MCF 10A (cell line): ENCODE data around the gene LUZP1. TPM values are rescaled to one million over a fixed set of nuclear protein-coding genes. Genes with fewer than 3 reads are reported as not detected.

Source experiments
- BruUV-seq: library from RNA; stranded (reverse); fragments of 400-500 nt; replicated peaks from 2 replicates; lab custom pipeline; 2021; lab: Mats Ljungman, UMichigan
- CTCF ChIA-PET: fragments of 300-600 bp; sonication (Branson Sonifier 250); formaldehyde crosslinking; extraction: SDS; loops from one replicate; lab custom pipeline; 2021; ENCODE audit warnings: antibody characterized with exemption, inconsistent platforms; lab: Yijun Ruan, JAX
- POLR2A ChIA-PET: fragments of 300-600, 350-650 bp; sonication (Branson Sonifier 250); formaldehyde crosslinking; extraction: SDS; loops from one replicate; lab custom pipeline; 2020; ENCODE audit warnings: antibody characterized with exemption, inconsistent platforms; lab: Yijun Ruan, JAX
- DNase-seq: peaks from one replicate; pipeline ENCODE4 v3.0.0-alpha.2; 2018; ENCODE audit not compliant: unreplicated experiment
- H3K27ac Mint-ChIP-seq: one replicate; pipeline ENCODE4 v1.8.0; 2022; ENCODE audit warnings: mild to moderate bottlenecking, low read depth, mixed read lengths; ENCODE audit not compliant: unreplicated experiment
- H3K27me3 Mint-ChIP-seq: one replicate; pipeline ENCODE4 v1.8.0; 2022; ENCODE audit warnings: mixed read lengths; ENCODE audit not compliant: insufficient read depth, unreplicated experiment
- H3K36me3 Mint-ChIP-seq: one replicate; pipeline ENCODE4 v1.8.0; 2022; ENCODE audit warnings: mild to moderate bottlenecking, moderate library complexity, mixed read lengths; ENCODE audit not compliant: insufficient read depth, unreplicated experiment
- H3K4me1 Mint-ChIP-seq: one replicate; pipeline ENCODE4 v1.8.0; 2022; ENCODE audit warnings: mixed read lengths; ENCODE audit not compliant: insufficient read depth, unreplicated experiment
- H3K4me3 Mint-ChIP-seq: one replicate; pipeline ENCODE4 v1.8.0; 2022; ENCODE audit warnings: mild to moderate bottlenecking, moderate library complexity, mixed read lengths; ENCODE audit not compliant: unreplicated experiment
- H3K9me3 Mint-ChIP-seq: one replicate; pipeline ENCODE4 v1.8.0; 2022; ENCODE audit warnings: mixed read lengths; ENCODE audit not compliant: unreplicated experiment
- CTCF ChIP-seq: fragments of 200-600 bp; IDR thresholded peaks from one replicate; pipeline ENCODE4 v1.8.0; 2022; ENCODE audit warnings: antibody characterized with exemption, mild to moderate bottlenecking; ENCODE audit not compliant: unreplicated experiment
- intact Hi-C: fragments of 100-400 bp; cut with micrococcal nuclease; formaldehyde crosslinking; loops from 2 replicates; pipeline ENCODE4 v1.14.1; 2022
- total RNA-seq: library from RNA; stranded (reverse); gene quantifications from 2 replicates; pipeline ENCODE4 v1.2.3, GENCODE V29; 2022

LUZP1 gene
- total RNA-seq, 1 experiment from 2014 or later, result 37.2 TPM

GRCh38 chr1:23169727-23170335 is 1.2 kb upstream of the LUZP1 start:
- H3K4me1 Mint-ChIP-seq, result peaks cover 17% of the 10 kb centered on the region
- peak overlapping the region; percentile 89 for H3K4me3 Mint-ChIP-seq
- H3K9me3 Mint-ChIP-seq, result no peaks in the 10 kb centered on the region
- peak; percentile 91 for DNase-seq
- POLR2A ChIA-PET, result interaction anchor here (0.6 to 8.3 kb wide), 25 partner anchors 8 to 522 kb away, joined by 3 to 154 read pairs (median 7); partner anchors contain the start of genes KDM1A and RPL11
- intact Hi-C loops, result no loop called here
- CTCF ChIA-PET, result interaction anchor here (0.5 to 9.0 kb wide), 8 partner anchors 13 to 370 kb away, joined by 3 to 65 read pairs (median 3); no protein-coding TSS in a partner anchor
- H3K36me3 Mint-ChIP-seq, result peaks cover 15% of the 10 kb centered on the region
- no TSS peak for BruUV-seq
- H3K27ac Mint-ChIP-seq, result peak overlapping the region; percentile 89
- no peak for TF ChIP-seq CTCF
- H3K27me3 Mint-ChIP-seq, result no peaks in the 10 kb centered on the region

GRCh38 chr1:23169195-23169575 is 529 bp upstream of the LUZP1 start:
- CTCF ChIA-PET, result interaction anchor here (0.5 to 9.0 kb wide), 6 partner anchors 15 to 252 kb away, joined by 3 to 65 read pairs (median 3); no protein-coding TSS in a partner anchor
- TSS peak; percentile 88 for BruUV-seq
- H3K36me3 Mint-ChIP-seq, result peaks cover 15% of the 10 kb centered on the region

DNA sequence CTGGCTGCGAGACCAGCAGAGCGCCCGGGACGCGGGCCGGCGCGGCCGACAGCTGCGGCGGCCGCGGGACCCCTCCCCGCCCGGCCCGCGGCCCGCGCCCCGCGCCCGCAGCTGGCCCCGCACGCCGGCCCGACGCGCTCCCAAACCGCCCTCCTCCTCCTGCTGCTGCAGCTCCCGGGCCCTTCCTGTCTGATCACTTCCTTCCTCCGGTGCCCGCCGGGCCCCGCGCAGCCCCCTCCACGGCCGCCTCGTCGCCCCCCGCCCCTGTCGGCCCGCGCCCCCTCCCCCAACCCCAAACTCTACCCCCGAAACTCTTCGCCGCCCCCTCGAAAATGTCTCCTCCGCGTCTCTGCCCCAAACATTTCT is 594 bp downstream of the LUZP1 start:
- peaks cover 30% of the 10 kb centered on the region for H3K4me1 Mint-ChIP-seq
- no peaks in the 10 kb centered on the region for H3K9me3 Mint-ChIP-seq
- no TSS peak for BruUV-seq
- CTCF ChIA-PET, result interaction anchor here (0.7 to 9.0 kb wide), 3 partner anchors 16 to 69 kb away, joined by 3 to 65 read pairs (median 10); no protein-coding TSS in a partner anchor
- POLR2A ChIA-PET, result interaction anchor here (0.6 to 8.3 kb wide), 22 partner anchors 10 to 391 kb away, joined by 3 to 154 read pairs (median 6); partner anchors contain the start of genes HNRNPR, KDM1A and ZNF436
- peaks cover 15% of the 10 kb centered on the region for H3K36me3 Mint-ChIP-seq
- DNase-seq, result no peak
- peak overlapping the region; percentile 89 for H3K27ac Mint-ChIP-seq
- H3K27me3 Mint-ChIP-seq, result no peaks in the 10 kb centered on the region
- intact Hi-C loops, result no loop called here
- peak overlapping the region; percentile 89 for H3K4me3 Mint-ChIP-seq
- TF ChIP-seq CTCF, result no peak

More at GRCh38 chr1:23169195-23169575, 529 bp upstream of the LUZP1 start:
- DNase-seq, result no peak
- POLR2A ChIA-PET, result interaction anchor here (0.6 to 8.3 kb wide), 29 partner anchors 9 to 234 kb away, joined by 3 to 154 read pairs (median 6); partner anchors contain the start of genes HNRNPR, KDM1A and ZNF436
- peak overlapping the region; percentile 89 for H3K4me3 Mint-ChIP-seq
- H3K9me3 Mint-ChIP-seq, result no peaks in the 10 kb centered on the region
- peak overlapping the region; percentile 89 for H3K27ac Mint-ChIP-seq
- H3K4me1 Mint-ChIP-seq, result peaks cover 24% of the 10 kb centered on the region
- TF ChIP-seq CTCF, result no peak
- intact Hi-C loops, result no loop called here
- H3K27me3 Mint-ChIP-seq, result no peaks in the 10 kb centered on the region
